Cardiac fibroblast (primary cell): ENCODE results near the gene ULK4.

Source experiments
- DNase-seq, 2 donors: peaks; one replicate each; pipeline versions ENCODE4 v3.0.0 to v3.0.0-alpha.2; 2010; ENCODE audit warnings: low read depth in 2 of 2
- H3K4me3 ChIP-seq, 2 donors: replicated peaks in 1 of 2; 1 replicate in 1 of 2; 2 replicates in 1 of 2; pipeline ENCODE4 v1.5.1; 2011; ENCODE audit warnings: low read depth in 2 of 2, low read length in 2 of 2, mild to moderate bottlenecking in 2 of 2, moderate library complexity in 1 of 2
- CTCF ChIP-seq: IDR thresholded peaks from one replicate; pipeline ENCODE4 v1.5.1; 2011; ENCODE audit warnings: low read depth, mild to moderate bottlenecking, low read length, inconsistent platforms

Gene ULK4

GRCh38 chr3:41956574-41956973 is 5.3 kb downstream of the ULK4 start:
- TF ChIP-seq CTCF: no peak
- DNase-seq: no peak
- H3K4me3 ChIP-seq: no peak overlapping the region

GRCh38 chr3:41955192-41955591 is 6.7 kb downstream of the ULK4 start:
- H3K4me3 ChIP-seq: no peak overlapping the region
- TF ChIP-seq CTCF: no peak
- no peak for DNase-seq

- H3K4me3 ChIP-seq: no peak overlapping the region
- no peak for DNase-seq
- TF ChIP-seq CTCF: no peak
These were observed 18.5 kb downstream of the ULK4 start for GRCh38 chr3:41943311-41943843.

GRCh38 chr3:41940393-41940792 is 21.5 kb downstream of the ULK4 start:
- no peak for DNase-seq
- no peak overlapping the region for H3K4me3 ChIP-seq
- TF ChIP-seq CTCF: no peak

GRCh38 chr3:41936384-41936783 is 25.5 kb downstream of the ULK4 start:
- TF ChIP-seq CTCF: no peak
- DNase-seq: no peak
- no peak overlapping the region for H3K4me3 ChIP-seq

GRCh38 chr3:41933154-41933676 is 28.7 kb downstream of the ULK4 start:
- DNase-seq: peak; percentile 82 to 86
- no peak overlapping the region for H3K4me3 ChIP-seq
- no peak for TF ChIP-seq CTCF

GRCh38 chr3:41932464-41932863 is 29.4 kb downstream of the ULK4 start:
- TF ChIP-seq CTCF: no peak
- DNase-seq: no peak

More at GRCh38 chr3:41932464-41932863, 29.4 kb downstream of the ULK4 start:
- no peak overlapping the region for H3K4me3 ChIP-seq
